ENCODE data around the gene MT1B. TPM values are rescaled to one million over a fixed set of nuclear protein-coding genes. Genes with fewer than 3 reads are reported as not detected.

MT1B gene
- total and polyA plus RNA-seq, 9 donors: not detected

GRCh38 chr16:56631832-56632155 lies 19.9 kb upstream of the MT1B start:
- H3K4me1 ChIP-seq (ENCODE audit: insufficient read depth): peaks cover 2% of the 10 kb centered on the region
- intact Hi-C loops (cut with DNase I): no loop called here
- WGBS, 3 donors: 40 to 47% (median 47%) methylated on average over 14 of the region's 14 CpGs
- H3K4me3 ChIP-seq: peak overlapping the region; percentile 34
- no peaks in the 10 kb centered on the region for H3K27me3 ChIP-seq
- H3K9me3 ChIP-seq: no peaks in the 10 kb centered on the region
- no peaks in the 10 kb centered on the region for H3K36me3 ChIP-seq
- no peak for DNase-seq
- TF ChIP-seq POLR2A (IDR thresholded peaks at IDR 0.05) (no peak), EP300 (IDR thresholded peaks at IDR 0.05) (no peak), CTCF (IDR thresholded peaks at IDR 0.05) (no peak)
- H3K27ac ChIP-seq: no peak overlapping the region

- peak in 3 of 5 donors; percentile 46 to 61 (median 58) for DNase-seq
- Histone ChIP-seq H3K27ac (no peak within 1 kb of the TSS), H3K27me3 (no peaks in the 10 kb centered on the region), H3K36me3 (no peaks in the 10 kb centered on the region), H3K4me3 (peak within 1 kb of the TSS; percentile 34), H3K9me3 (no peaks in the 10 kb centered on the region), H3K4me1 (ENCODE audit: insufficient read depth) (peaks cover 2% of the 10 kb centered on the region)
- intact Hi-C loops (cut with DNase I): no loop called here
- 1 to 4% (median 2%) methylated on average over 28 to 61 of the region's 61 CpGs for WGBS, 3 donors
- TF ChIP-seq CTCF (IDR thresholded peaks at IDR 0.05) (no peak), EP300 (IDR thresholded peaks at IDR 0.05) (peak; percentile 92)
These were observed 19.4 kb upstream of the MT1B start, which contains the start of gene MT1M for GRCh38 chr16:56632156-56632847. MT1M (plus strand) TSS chr16:56632659; CDS start chr16:56632732, 73 bp downstream.

- Histone ChIP-seq H3K4me3 (peak overlapping the region; percentile 34), H3K4me1 (ENCODE audit: insufficient read depth) (peaks cover 3% of the 10 kb centered on the region), H3K27me3 (no peaks in the 10 kb centered on the region), H3K9me3 (no peaks in the 10 kb centered on the region), H3K36me3 (no peaks in the 10 kb centered on the region), H3K27ac (no peak overlapping the region)
- intact Hi-C loops (cut with DNase I): no loop called here
- no peak for TF ChIP-seq EP300 (IDR thresholded peaks at IDR 0.05)
- TF ChIP-seq CTCF (IDR thresholded peaks at IDR 0.05): no peak
- TF ChIP-seq POLR2A (IDR thresholded peaks at IDR 0.05): no peak
- DNase-seq: no peak
- WGBS, 3 donors: 53 to 74% (median 66%) methylated on average over 5 to 6 of the region's 6 CpGs
These were observed 18.8 kb upstream of the MT1B start for GRCh38 chr16:56632848-56633365.

GRCh38 chr16:56633535-56633934 lies 18.2 kb upstream of the MT1B start:
- Histone ChIP-seq H3K4me1 (ENCODE audit: insufficient read depth) (peaks cover 6% of the 10 kb centered on the region), H3K27me3 (no peaks in the 10 kb centered on the region), H3K9me3 (no peaks in the 10 kb centered on the region), H3K4me3 (no peak overlapping the region), H3K36me3 (no peaks in the 10 kb centered on the region), H3K27ac (no peak overlapping the region)
- intact Hi-C loops (cut with DNase I): no loop called here
- TF ChIP-seq CTCF (IDR thresholded peaks at IDR 0.05): no peak
- no peak for TF ChIP-seq EP300 (IDR thresholded peaks at IDR 0.05)
- no peak for TF ChIP-seq POLR2A (IDR thresholded peaks at IDR 0.05)
- WGBS, 3 donors: 66 to 80% (median 71%) methylated on average over 7 of the region's 7 CpGs
- DNase-seq: no peak
